Transverse colon (tissue), 4 donors: ENCODE results near the gene TSTD2. TPM values are rescaled to one million over a fixed set of nuclear protein-coding genes. Genes with fewer than 3 reads are reported as not detected.

Experiments
- DNase-seq: peaks from one replicate; pipeline ENCODE4 v3.0.0-alpha.2; 2019
- H3K27ac ChIP-seq, 4 donors: fragments of 200-600 bp; sonication (generic); 2 replicates each; pipeline ENCODE4 v1.5.1; 2016 to 2018; ENCODE audit warnings: inconsistent platforms in 4 of 4
- H3K27me3 ChIP-seq: fragments of 200-600 bp; sonication (generic); 2 replicates; pipeline ENCODE4 v1.5.1; 2017; ENCODE audit warnings: inconsistent platforms
- H3K36me3 ChIP-seq, 4 donors: fragments of 200-600 bp; sonication (generic); 2 replicates each; pipeline ENCODE4 v1.5.1; 2017 to 2019; ENCODE audit warnings: inconsistent platforms in 4 of 4
- H3K4me1 ChIP-seq, 4 donors: fragments of 200-600 bp; sonication (generic); 2 replicates each; pipeline ENCODE4 v1.5.1; 2017 to 2020; ENCODE audit warnings: inconsistent platforms in 4 of 4
- H3K4me3 ChIP-seq, 4 donors: fragments of 200-600 bp; sonication (generic); 1 replicate in 1 of 4; 2 replicates in 3 of 4; pipeline versions ENCODE4 v1.5.1 to v1.6.1; 2017 to 2019; ENCODE audit warnings: inconsistent platforms in 4 of 4
- H3K9me3 ChIP-seq, 2 donors: fragments of 200-600 bp; sonication (generic); 2 replicates each; pipeline ENCODE4 v1.5.1; 2017 to 2019; ENCODE audit warnings: inconsistent platforms in 2 of 2
- CTCF ChIP-seq, 5 experiments: fragments of 200-600 bp in 3 of 5; fragments of 450-650 bp in 2 of 5; sonication (generic) in 3 of 5; IDR thresholded peaks; 1 replicate in 2 of 5; 2 replicates in 3 of 5; pipeline ENCODE4 v1.5.1; 2016 to 2017; ENCODE audit warnings: antibody characterized with exemption in 5 of 5, inconsistent platforms in 3 of 5, mild to moderate bottlenecking in 2 of 5, moderate library complexity in 1 of 5
- EP300 ChIP-seq: sonication (generic); formaldehyde crosslinking; IDR thresholded peaks from one replicate; pipeline ENCODE4 v1.6.1; 2017; ENCODE audit warnings: antibody characterized with exemption, low read depth
- POLR2A ChIP-seq: fragments of 450-650 bp; IDR thresholded peaks from one replicate; pipeline ENCODE4 v1.6.1; 2016; ENCODE audit warnings: antibody characterized with exemption, mild to moderate bottlenecking, moderate library complexity
- POLR2AphosphoS5 ChIP-seq, 3 donors: sonication (generic); formaldehyde crosslinking; IDR thresholded peaks; one replicate each; pipeline ENCODE4 v1.6.1; 2016; ENCODE audit warnings: antibody characterized with exemption in 3 of 3
- WGBS, 2 donors: methylation state at CpG; one replicate each; pipeline ENCODE4 v1.1.5; 2018; ENCODE audit warnings: low coverage in 1 of 2; 5-methylcytosine and 5-hydroxymethylcytosine counted together
- in situ Hi-C, 4 donors: fragments of 200-750 bp; cut with MboI; loops; one replicate each; pipeline versions ENCODE4 v1.15.0 to v1.15.1; 2017; ENCODE audit warnings: low sequenced_read_pairs in 3 of 4, low pct_ligation_motif_present in 1 of 4, low pct_unique_long_range_greater_than_20kb in 1 of 4
- intact Hi-C: fragments of 100-400 bp; cut with DNase I; formaldehyde crosslinking; loops from one replicate; pipeline ENCODE4 v1.15.1; 2023; ENCODE audit warnings: low total_unique reads
- total RNA-seq, 4 donors: library from RNA; depleted of rRNA; stranded (reverse); fragments of >200 nt; gene quantifications; one replicate each; pipeline ENCODE4 v1.1.0, GENCODE V29; 2016

TSTD2 gene
- total RNA-seq, 4 donors from 2014 or later = 13.8 to 27.0 (median 20.3) TPM

GRCh38 chr9:97672403-97672802 lies 39.2 kb upstream of the TSTD2 start:
- TF ChIP-seq CTCF (IDR thresholded peaks at IDR 0.05) (no peak), EP300 (no peak), POLR2A (no peak), POLR2AphosphoS5 (IDR thresholded peaks at IDR 0.05) (no peak)
- no peak overlapping the region for H3K27ac ChIP-seq
- peaks cover 0 to 86% (median 32%) of the 10 kb centered on the region in 4 donors for H3K36me3 ChIP-seq
- no peak for DNase-seq
- in situ Hi-C loops = no loop called here
- H3K27me3 ChIP-seq = no peaks in the 10 kb centered on the region
- H3K9me3 ChIP-seq = no peaks in the 10 kb centered on the region
- H3K4me3 ChIP-seq = no peak overlapping the region
- intact Hi-C loops = no loop called here
- 53 to 62% methylated on average over 3 of the region's 3 CpGs for WGBS, 2 donors
- peaks cover 0 to 14% (median 5%) of the 10 kb centered on the region in 4 donors for H3K4me1 ChIP-seq

GRCh38 chr9:97670586-97670985 lies 37.4 kb upstream of the TSTD2 start:
- H3K27ac ChIP-seq = no peak overlapping the region
- peaks cover 0 to 86% (median 31%) of the 10 kb centered on the region in 4 donors for H3K36me3 ChIP-seq
- no peaks in the 10 kb centered on the region for H3K27me3 ChIP-seq
- 64 to 70% methylated on average over 3 of the region's 3 CpGs for WGBS, 2 donors
- no peak overlapping the region for H3K4me3 ChIP-seq
- intact Hi-C loops = no loop called here
- no peaks in the 10 kb centered on the region for H3K9me3 ChIP-seq
- H3K4me1 ChIP-seq = peaks cover 0 to 14% (median 5%) of the 10 kb centered on the region in 4 donors
- DNase-seq = no peak
- TF ChIP-seq POLR2AphosphoS5 (IDR thresholded peaks at IDR 0.05) = no peak
- no peak for TF ChIP-seq CTCF (IDR thresholded peaks at IDR 0.05)
- no peak for TF ChIP-seq POLR2A
- TF ChIP-seq EP300 = no peak
- in situ Hi-C loops = no loop called here

- intact Hi-C loops = no loop called here
- TF ChIP-seq EP300 = no peak
- TF ChIP-seq POLR2A = no peak
- TF ChIP-seq CTCF (IDR thresholded peaks at IDR 0.05) = no peak
- no peak for TF ChIP-seq POLR2AphosphoS5 (IDR thresholded peaks at IDR 0.05)
- Histone ChIP-seq H3K27ac (no peak overlapping the region), H3K4me1 (peaks cover 0 to 14% (median 5%) of the 10 kb centered on the region in 4 donors), H3K27me3 (no peaks in the 10 kb centered on the region), H3K36me3 (peaks cover 0 to 78% (median 34%) of the 10 kb centered on the region in 4 donors), H3K4me3 (no peak overlapping the region), H3K9me3 (no peaks in the 10 kb centered on the region)
- WGBS, 2 donors = 92 to 95% methylated on average over 2 to 3 of the region's 3 CpGs
- in situ Hi-C loops = no loop called here
- DNase-seq = no peak
Observed at GRCh38 chr9:97668485-97668884, 35.3 kb upstream of the TSTD2 start.

GRCh38 chr9:97666907-97667686 lies 33.9 kb upstream of the TSTD2 start:
- H3K4me3 ChIP-seq = no peak overlapping the region
- WGBS, 2 donors = 77 to 87% methylated on average over 3 to 5 of the region's 5 CpGs
- intact Hi-C loops (no loop called here), in situ Hi-C loops (no loop called here)
- no peaks in the 10 kb centered on the region for H3K27me3 ChIP-seq
- peaks cover 0 to 76% (median 32%) of the 10 kb centered on the region in 4 donors for H3K36me3 ChIP-seq
- peaks cover 0 to 12% (median 3%) of the 10 kb centered on the region in 4 donors for H3K4me1 ChIP-seq
- no peak overlapping the region for H3K27ac ChIP-seq
- TF ChIP-seq EP300 (no peak), CTCF (IDR thresholded peaks at IDR 0.05) (no peak), POLR2A (no peak), POLR2AphosphoS5 (IDR thresholded peaks at IDR 0.05) (no peak)
- no peaks in the 10 kb centered on the region for H3K9me3 ChIP-seq
- DNase-seq = no peak
